Eye (tissue), 1 donor: ENCODE results near the gene GPI.
A peak's percentile ranks its signal among the peaks of the same experiment; 100 is the strongest.

Experiments used
- DNase-seq: peaks from one replicate; pipeline ENCODE4 v3.0.0-alpha.2; 2015

GPI gene

GRCh38 chr19:34405892-34406660, 41.1 kb downstream of the GPI start:
- no peak for DNase-seq

GRCh38 chr19:34408411-34408810, 43.4 kb downstream of the GPI start:
- no peak for DNase-seq

GRCh38 chr19:34409189-34410164, 44.5 kb downstream of the GPI start:
- no peak for DNase-seq

- DNase-seq: no peak
Measured at GRCh38 chr19:34411216-34411615, 46.2 kb downstream of the GPI start.

GRCh38 chr19:34416021-34416545, 51.1 kb downstream of the GPI start:
- no peak for DNase-seq

- no peak for DNase-seq
Measured at GRCh38 chr19:34418300-34418699, 53.3 kb downstream of the GPI start.

- no peak for DNase-seq
Measured at GRCh38 chr19:34426096-34426661, 61.2 kb downstream of the GPI start.

GRCh38 chr19:34428549-34429285, 63.7 kb downstream of the GPI start:
- no peak for DNase-seq

GRCh38 chr19:34429553-34429952, 64.6 kb downstream of the GPI start:
- DNase-seq: no peak

GRCh38 chr19:34430738-34431625, 66.0 kb downstream of the GPI start:
- peak; percentile 46 for DNase-seq

- no peak for DNase-seq
Measured at GRCh38 chr19:34431681-34432402, 66.8 kb downstream of the GPI start.

GRCh38 chr19:34432797-34433196, 67.8 kb downstream of the GPI start:
- no peak for DNase-seq

GRCh38 chr19:34436716-34437115, 71.7 kb downstream of the GPI start:
- no peak for DNase-seq

- no peak for DNase-seq
Measured at GRCh38 chr19:34448191-34448590, 83.2 kb downstream of the GPI start.
